Lower lobe of right lung (tissue), 2 donors: ENCODE data around the gene LYRM9. TPM values are rescaled to one million over a fixed set of nuclear protein-coding genes. Genes with fewer than 3 reads are reported as not detected.
A peak's percentile ranks its signal among the peaks of the same experiment; 100 is the strongest.
"Not testable (repeated sequence)": the region's sequence is repeated elsewhere in the genome, so short reads cannot be mapped to it uniquely, and the experiment has no call there.

Source experiments
- ATAC-seq, 2 donors: fragments of 200-7000 bp; cut with Tn5 transposase; one replicate each; pipeline ENCODE4 v1.9.1; 2020 to 2022; ENCODE audit warnings: mild to moderate bottlenecking in 2 of 2, moderate library complexity in 2 of 2
- DNase-seq: peaks from one replicate; pipeline ENCODE4 v3.0.0-alpha.2; 2020
- H3K27ac ChIP-seq: fragments of 200-600 bp; one replicate; pipeline ENCODE4 v1.8.0; 2022
- H3K27me3 ChIP-seq: fragments of 200-600 bp; one replicate; pipeline ENCODE4 v1.8.0; 2022; ENCODE audit warnings: low read depth
- H3K36me3 ChIP-seq: fragments of 200-600 bp; one replicate; pipeline ENCODE4 v1.8.0; 2022; ENCODE audit warnings: mild to moderate bottlenecking
- H3K4me1 ChIP-seq: fragments of 200-600 bp; one replicate; pipeline ENCODE4 v1.8.0; 2022
- H3K4me3 ChIP-seq: fragments of 200-600 bp; one replicate; pipeline ENCODE4 v1.8.0; 2022; ENCODE audit warnings: mild to moderate bottlenecking
- H3K9me3 ChIP-seq: fragments of 200-600 bp; one replicate; pipeline ENCODE4 v1.8.0; 2022
- intact Hi-C: fragments of 100-400 bp; cut with DNase I; formaldehyde crosslinking; loops from one replicate; pipeline ENCODE4 v1.11.0; 2022
- total RNA-seq: library from RNA; stranded (reverse); fragmentation: NEBNext Ultra II Directional; extraction: Animal tissue kit (Norgen Biotek cat#: 25700); gene quantifications from one replicate; pipeline ENCODE4 v1.2.1, GENCODE V29; 2021
- TF ChIP-seq, protein P1 (sequence below): fragments of 200-600 bp; IDR thresholded peaks from one replicate; pipeline ENCODE4 v1.8.0; 2022; ENCODE audit warnings: antibody characterized with exemption, mild to moderate bottlenecking
- donor health status: DM: no; HTN: yes; CAD: no; lungs with severe emphysema.

The LYRM9 gene
- total RNA-seq, 1 donor from 2014 or later = 8.2 TPM

DNA sequence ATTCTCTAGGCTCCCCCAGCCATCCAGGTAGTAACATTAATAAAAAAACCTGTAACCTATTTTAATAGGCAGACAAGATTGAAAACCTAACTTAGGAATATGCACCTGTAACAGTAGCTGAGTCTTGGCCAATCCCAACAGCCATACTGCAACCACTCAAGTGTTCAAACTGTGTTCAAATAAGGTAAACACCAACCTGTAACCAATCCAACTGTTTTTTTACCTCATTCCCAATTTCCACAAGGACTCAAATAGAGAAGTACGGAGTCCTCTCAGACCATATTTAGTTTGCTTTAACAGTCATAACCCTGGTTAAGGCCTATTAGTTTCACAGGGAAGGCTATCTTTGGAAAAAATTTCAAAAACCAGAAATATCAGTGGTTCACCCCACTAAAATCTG lies 52.5 kb downstream of the LYRM9 start:
- Histone ChIP-seq H3K4me3 (no peak overlapping the region), H3K4me1 (no peaks in the 10 kb centered on the region), H3K27ac (no peak overlapping the region), H3K9me3 (no peaks in the 10 kb centered on the region), H3K36me3 (no peaks in the 10 kb centered on the region), H3K27me3 (no peaks in the 10 kb centered on the region)
- DNase-seq (no peak), ATAC-seq (peak in 1 of 2 donors; percentile 51)
- intact Hi-C loops = no loop called here
- TF ChIP-seq, protein P1, sequence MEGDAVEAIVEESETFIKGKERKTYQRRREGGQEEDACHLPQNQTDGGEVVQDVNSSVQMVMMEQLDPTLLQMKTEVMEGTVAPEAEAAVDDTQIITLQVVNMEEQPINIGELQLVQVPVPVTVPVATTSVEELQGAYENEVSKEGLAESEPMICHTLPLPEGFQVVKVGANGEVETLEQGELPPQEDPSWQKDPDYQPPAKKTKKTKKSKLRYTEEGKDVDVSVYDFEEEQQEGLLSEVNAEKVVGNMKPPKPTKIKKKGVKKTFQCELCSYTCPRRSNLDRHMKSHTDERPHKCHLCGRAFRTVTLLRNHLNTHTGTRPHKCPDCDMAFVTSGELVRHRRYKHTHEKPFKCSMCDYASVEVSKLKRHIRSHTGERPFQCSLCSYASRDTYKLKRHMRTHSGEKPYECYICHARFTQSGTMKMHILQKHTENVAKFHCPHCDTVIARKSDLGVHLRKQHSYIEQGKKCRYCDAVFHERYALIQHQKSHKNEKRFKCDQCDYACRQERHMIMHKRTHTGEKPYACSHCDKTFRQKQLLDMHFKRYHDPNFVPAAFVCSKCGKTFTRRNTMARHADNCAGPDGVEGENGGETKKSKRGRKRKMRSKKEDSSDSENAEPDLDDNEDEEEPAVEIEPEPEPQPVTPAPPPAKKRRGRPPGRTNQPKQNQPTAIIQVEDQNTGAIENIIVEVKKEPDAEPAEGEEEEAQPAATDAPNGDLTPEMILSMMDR = no peak

DNA sequence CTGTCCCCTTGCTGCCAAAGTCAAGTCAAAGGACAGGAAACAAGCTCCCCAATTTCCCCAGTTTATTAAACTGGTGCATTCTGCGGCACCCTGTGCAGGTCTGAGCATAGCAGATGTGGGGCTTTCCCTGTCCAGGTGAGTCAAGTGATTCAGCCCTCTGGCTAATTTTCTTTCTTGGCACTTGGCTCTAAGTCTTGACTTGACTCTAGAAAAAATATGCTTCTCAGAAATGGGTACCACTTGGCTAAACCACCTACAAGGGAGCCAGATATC lies 52.8 kb downstream of the LYRM9 start:
- H3K27me3 ChIP-seq, DNase-seq, H3K27ac ChIP-seq, intact Hi-C loops, H3K9me3 ChIP-seq, H3K4me1 ChIP-seq, H3K4me3 ChIP-seq, H3K36me3 ChIP-seq: not testable (repeated sequence)
- ATAC-seq = peak; percentile 44 to 48

DNA sequence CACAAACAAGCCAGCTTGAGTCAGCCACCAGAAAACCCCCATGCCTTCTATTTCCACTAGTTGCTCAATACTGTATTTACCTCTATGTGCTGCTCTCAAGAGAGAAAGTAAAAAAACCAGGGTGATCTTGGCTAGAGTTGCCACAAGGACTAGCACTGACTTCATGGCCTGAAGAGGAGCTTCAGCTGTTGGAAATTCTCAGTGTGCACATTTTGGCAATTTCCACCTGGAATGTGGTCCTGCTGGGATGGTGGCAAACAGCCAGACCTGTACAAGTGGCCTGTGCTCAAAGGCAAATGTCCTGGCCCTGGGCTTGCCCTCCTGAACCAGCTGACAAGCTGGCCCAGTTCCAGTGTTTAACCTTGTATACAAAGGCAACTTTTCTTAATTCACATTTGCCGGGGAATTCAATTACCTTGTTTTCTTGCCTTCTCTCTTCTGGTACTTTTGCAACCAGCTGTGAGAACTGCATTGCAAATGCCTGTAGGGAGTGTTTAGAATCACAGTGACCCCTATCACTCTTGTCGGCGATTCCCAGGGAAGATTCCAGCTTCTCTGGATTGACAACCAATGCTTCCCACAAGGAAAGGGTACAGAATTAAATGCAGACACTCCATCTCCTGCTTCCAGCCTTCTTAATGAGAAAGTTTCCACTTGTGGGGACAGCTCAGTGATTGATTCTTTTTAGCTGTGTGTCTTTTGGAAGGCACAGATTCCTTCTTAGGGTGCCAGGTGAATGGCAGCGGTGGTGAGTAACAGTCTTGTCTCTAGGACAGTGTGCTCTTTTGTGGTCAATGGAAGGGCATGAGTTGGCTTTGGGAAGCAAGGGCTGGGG lies 53.4 kb downstream of the LYRM9 start:
- H3K27ac ChIP-seq, H3K4me1 ChIP-seq, H3K36me3 ChIP-seq, DNase-seq, H3K4me3 ChIP-seq, H3K9me3 ChIP-seq, intact Hi-C loops, H3K27me3 ChIP-seq: not testable (repeated sequence)
- ATAC-seq = peak; percentile 91 to 94

DNA sequence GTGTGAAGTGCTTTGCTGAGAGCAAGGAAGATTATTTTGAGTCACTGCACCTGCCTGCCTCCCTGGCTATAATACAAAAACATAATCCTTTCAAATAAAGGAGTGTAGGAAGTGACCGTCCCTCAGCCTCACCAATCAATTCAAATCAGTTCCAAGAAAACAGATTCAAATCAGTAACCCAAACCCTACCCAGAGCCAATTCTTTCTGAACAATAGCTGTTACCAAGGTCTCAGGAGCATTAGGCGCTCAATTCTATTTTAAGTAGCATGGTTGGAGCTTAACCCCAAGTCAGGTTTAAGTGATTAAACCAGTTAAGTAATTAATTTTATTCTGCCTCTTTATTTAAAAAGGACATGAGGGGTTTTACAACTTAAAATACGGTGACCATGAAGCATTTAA lies 54.6 kb downstream of the LYRM9 start:
- DNase-seq, H3K36me3 ChIP-seq, H3K4me1 ChIP-seq, H3K27me3 ChIP-seq, H3K27ac ChIP-seq, H3K4me3 ChIP-seq, ATAC-seq, H3K9me3 ChIP-seq, intact Hi-C loops: not testable (repeated sequence)

DNA sequence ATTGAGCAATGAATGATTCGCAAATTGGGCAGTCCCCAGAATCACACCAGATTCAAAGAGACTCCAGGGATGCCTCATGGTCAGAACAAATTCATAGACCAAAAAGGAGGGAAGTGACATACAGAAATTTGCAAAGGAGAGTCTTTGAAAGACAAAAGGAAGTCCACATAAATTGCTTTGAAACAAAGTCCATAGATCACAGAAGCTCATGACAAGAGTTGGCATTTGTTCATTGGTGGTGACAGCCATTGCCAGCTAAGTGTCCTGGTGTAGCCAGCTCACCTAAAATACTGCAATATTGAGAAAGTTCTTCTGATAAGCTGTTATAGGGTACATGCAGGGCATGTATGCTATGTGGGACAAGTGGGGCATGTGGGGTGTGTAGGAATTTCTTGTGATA lies 55.4 kb downstream of the LYRM9 start:
- intact Hi-C loops, H3K36me3 ChIP-seq, H3K27ac ChIP-seq, DNase-seq, H3K27me3 ChIP-seq, ATAC-seq, H3K4me1 ChIP-seq, H3K4me3 ChIP-seq, H3K9me3 ChIP-seq: not testable (repeated sequence)

DNA sequence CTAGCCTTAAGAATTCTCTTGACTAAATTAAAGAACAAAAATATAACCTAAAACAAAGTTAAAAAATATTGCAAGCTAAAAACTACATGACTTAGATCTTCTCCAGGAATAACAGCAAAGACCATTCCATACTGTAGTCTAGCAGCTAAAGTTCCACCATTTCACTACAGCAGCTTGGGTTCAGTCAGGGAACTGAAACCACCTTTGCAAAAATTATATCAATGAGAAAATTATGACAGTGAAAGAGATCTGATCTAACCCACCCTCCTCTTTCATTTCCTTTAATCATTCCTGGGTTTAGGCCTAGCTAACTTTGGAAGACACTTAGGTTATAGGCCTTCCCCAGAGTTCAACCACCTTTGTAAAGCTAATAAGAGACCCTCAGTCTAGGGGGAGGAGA lies 56.5 kb downstream of the LYRM9 start:
- Histone ChIP-seq H3K4me3 (no peak overlapping the region), H3K27me3 (no peaks in the 10 kb centered on the region), H3K27ac (no peak overlapping the region), H3K36me3 (no peaks in the 10 kb centered on the region), H3K9me3 (no peaks in the 10 kb centered on the region), H3K4me1 (no peaks in the 10 kb centered on the region)
- intact Hi-C loops = no loop called here
- no peak for ATAC-seq
- no peak for DNase-seq
- TF ChIP-seq, protein P1 = no peak

DNA sequence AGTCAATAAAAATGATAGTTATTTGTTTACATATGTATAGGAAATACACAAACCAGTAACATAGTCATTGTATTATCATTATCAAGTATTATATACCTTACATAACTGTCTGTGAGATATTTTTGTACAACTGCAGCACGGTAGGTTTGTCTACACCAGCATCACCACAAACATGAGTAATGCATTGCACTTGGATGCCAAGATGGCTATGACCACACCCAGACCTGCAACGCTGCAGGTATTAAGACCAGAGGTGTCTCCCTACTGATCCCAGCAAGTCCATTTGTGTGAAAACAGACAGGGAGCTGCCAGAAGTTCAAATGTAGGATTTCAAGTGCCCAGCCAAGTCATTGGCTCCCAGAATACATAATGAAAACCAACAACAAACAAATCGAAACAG lies 58.6 kb downstream of the LYRM9 start:
- ATAC-seq = no peak
- H3K36me3 ChIP-seq = no peaks in the 10 kb centered on the region
- no peak for DNase-seq
- H3K9me3 ChIP-seq = no peaks in the 10 kb centered on the region
- H3K27me3 ChIP-seq = no peaks in the 10 kb centered on the region
- no peak overlapping the region for H3K4me3 ChIP-seq
- no peaks in the 10 kb centered on the region for H3K4me1 ChIP-seq
- no peak overlapping the region for H3K27ac ChIP-seq
- intact Hi-C loops = no loop called here
- TF ChIP-seq, protein P1 = no peak
